GM23248 (cell line): Measurements from ENCODE around the gene PAQR6. TPM values are rescaled to one million over a fixed set of nuclear protein-coding genes. Genes with fewer than 3 reads are reported as not detected.

ENCODE experiments used
- DNase-seq: peaks from one replicate; pipeline ENCODE4 v3.0.0-alpha.2; 2015
- H2AFZ ChIP-seq: fragments of 200-600 bp; sonication (generic); 2 replicates; pipeline ENCODE4 v1.6.1; 2016; ENCODE audit warnings: antibody characterized with exemption
- H3F3A ChIP-seq: fragments of 200-600 bp; sonication (generic); 2 replicates; pipeline ENCODE4 v1.6.1; 2016; ENCODE audit warnings: mild to moderate bottlenecking, antibody characterized with exemption, mixed run types; ENCODE audit not compliant: insufficient read depth
- H3K27ac ChIP-seq: fragments of 200-600 bp; sonication (generic); 2 replicates; pipeline ENCODE4 v1.5.1; 2016; ENCODE audit warnings: mild to moderate bottlenecking
- H3K27me3 ChIP-seq: fragments of 200-600 bp; sonication (generic); replicated peaks from 2 replicates; pipeline ENCODE4 v1.6.1; 2016; ENCODE audit warnings: mild to moderate bottlenecking; ENCODE audit not compliant: insufficient read depth
- H3K36me3 ChIP-seq: fragments of 200-600 bp; sonication (generic); 2 replicates; pipeline ENCODE4 v1.6.1; 2016; ENCODE audit warnings: low read depth, mild to moderate bottlenecking
- H3K4me1 ChIP-seq: fragments of 200-600 bp; sonication (generic); 2 replicates; pipeline ENCODE4 v1.6.1; 2016; ENCODE audit warnings: mild to moderate bottlenecking; ENCODE audit not compliant: insufficient read depth
- H3K4me2 ChIP-seq: fragments of 200-600 bp; sonication (generic); one replicate; pipeline ENCODE4 v1.6.1; 2016; ENCODE audit warnings: mild to moderate bottlenecking; ENCODE audit not compliant: unreplicated experiment
- H3K4me3 ChIP-seq: fragments of 200-600 bp; sonication (generic); 2 replicates; pipeline ENCODE4 v1.5.1; 2016; ENCODE audit warnings: mild to moderate bottlenecking
- H3K79me2 ChIP-seq: fragments of 200-600 bp; sonication (generic); 2 replicates; pipeline ENCODE4 v1.6.1; 2016; ENCODE audit warnings: mild to moderate bottlenecking; ENCODE audit not compliant: insufficient read depth
- H3K9ac ChIP-seq: fragments of 200-600 bp; sonication (generic); 2 replicates; pipeline ENCODE4 v1.6.1; 2016; ENCODE audit warnings: mild to moderate bottlenecking
- H3K9me2 ChIP-seq: fragments of 200-600 bp; sonication (generic); 2 replicates; pipeline ENCODE4 v1.6.1; 2016; ENCODE audit warnings: mixed run types, mild to moderate bottlenecking, moderate library complexity; ENCODE audit not compliant: insufficient read depth
- H3K9me3 ChIP-seq: fragments of 200-600 bp; sonication (generic); one replicate; pipeline ENCODE4 v1.6.1; 2017; ENCODE audit warnings: low read depth
- H4K20me1 ChIP-seq: fragments of 200-600 bp; sonication (generic); 2 replicates; pipeline ENCODE4 v1.6.0; 2016; ENCODE audit not compliant: insufficient read depth
- EZH2 ChIP-seq: fragments of 200-600 bp; sonication (generic); IDR thresholded peaks from 2 replicates; pipeline ENCODE4 v1.6.1; 2018; ENCODE audit warnings: antibody characterized with exemption, mild to moderate bottlenecking; ENCODE audit not compliant: insufficient read depth, poor library complexity, severe bottlenecking
- EZH2phosphoT487 ChIP-seq: fragments of 200-600 bp; sonication (generic); IDR thresholded peaks from 2 replicates; pipeline ENCODE4 v1.6.1; 2018; ENCODE audit warnings: antibody characterized with exemption, moderate library complexity, mild to moderate bottlenecking, low read depth; ENCODE audit not compliant: insufficient read depth
- WGBS, 2 experiments: methylation state at CpG; one replicate each; pipeline ENCODE4 v1.1.6; 2015 to 2017; ENCODE audit warnings: low lambda C conversion rate in 2 of 2, low coverage in 1 of 2; ENCODE audit errors: missing lambda C conversion rate in 2 of 2; 5-methylcytosine and 5-hydroxymethylcytosine counted together
- in situ Hi-C: fragments of 300-500 bp; cut with MboI; formaldehyde crosslinking; loops from 2 replicates; pipeline ENCODE4 v1.15.0; 2020
- polyA plus RNA-seq: library from polyadenylated mRNA; unstranded; fragments of >200 nt; fragmentation: Nextera tagmentation; extraction: Ambion mirVana; gene quantifications from 2 replicates; pipeline ENCODE4 v1.2.1, GENCODE V29; 2016
- total RNA-seq: library from RNA; depleted of rRNA; stranded (reverse); fragments of >200 nt; shearing (Covaris generic); gene quantifications from 2 replicates; pipeline ENCODE4 v1.2.3, GENCODE V29; 2014

PAQR6 gene
- total and polyA plus RNA-seq, 2 experiments from 2014 or later: 0.54 to 0.81 TPM

DNA sequence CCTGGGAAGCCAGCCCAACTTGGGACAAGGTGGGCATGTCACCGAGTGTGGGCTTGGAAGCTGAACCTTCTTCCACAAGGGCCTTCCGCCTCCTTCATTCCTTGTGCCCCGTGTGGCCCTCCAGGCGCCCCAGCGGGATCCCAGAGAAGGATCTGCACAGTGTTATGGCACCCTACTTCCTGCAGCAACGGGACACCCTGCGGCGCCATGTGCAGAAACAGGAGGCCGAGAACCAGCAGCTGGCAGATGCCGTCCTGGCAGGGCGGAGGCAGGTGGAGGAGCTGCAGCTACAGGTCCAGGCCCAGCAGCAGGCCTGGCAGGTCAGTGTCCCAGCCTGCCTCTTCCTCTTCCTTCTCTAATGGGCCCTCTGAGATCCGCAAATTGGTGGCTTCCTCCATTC lies 11.7 kb downstream of the PAQR6 start:
- Histone ChIP-seq H3K27me3 (no peaks in the 10 kb centered on the region), H4K20me1 (no peaks in the 10 kb centered on the region), H3K27ac (no peak overlapping the region), H3K9ac (no peak overlapping the region), H3K36me3 (no peaks in the 10 kb centered on the region), H3K9me3 (no peaks in the 10 kb centered on the region), H3K4me1 (peaks cover 16% of the 10 kb centered on the region), H3K4me3 (no peak overlapping the region), H3K4me2 (no peak overlapping the region), H3K79me2 (no peaks in the 10 kb centered on the region), H3K9me2 (no peaks in the 10 kb centered on the region), H2AFZ (no peak overlapping the region), H3F3A (peaks cover 22% of the 10 kb centered on the region)
- no peak for DNase-seq
- in situ Hi-C loops: no loop called here
- WGBS, 2 experiments: 94 to 95% methylated on average over 12 of the region's 12 CpGs
- TF ChIP-seq EZH2phosphoT487 (no peak), EZH2 (no peak)

DNA sequence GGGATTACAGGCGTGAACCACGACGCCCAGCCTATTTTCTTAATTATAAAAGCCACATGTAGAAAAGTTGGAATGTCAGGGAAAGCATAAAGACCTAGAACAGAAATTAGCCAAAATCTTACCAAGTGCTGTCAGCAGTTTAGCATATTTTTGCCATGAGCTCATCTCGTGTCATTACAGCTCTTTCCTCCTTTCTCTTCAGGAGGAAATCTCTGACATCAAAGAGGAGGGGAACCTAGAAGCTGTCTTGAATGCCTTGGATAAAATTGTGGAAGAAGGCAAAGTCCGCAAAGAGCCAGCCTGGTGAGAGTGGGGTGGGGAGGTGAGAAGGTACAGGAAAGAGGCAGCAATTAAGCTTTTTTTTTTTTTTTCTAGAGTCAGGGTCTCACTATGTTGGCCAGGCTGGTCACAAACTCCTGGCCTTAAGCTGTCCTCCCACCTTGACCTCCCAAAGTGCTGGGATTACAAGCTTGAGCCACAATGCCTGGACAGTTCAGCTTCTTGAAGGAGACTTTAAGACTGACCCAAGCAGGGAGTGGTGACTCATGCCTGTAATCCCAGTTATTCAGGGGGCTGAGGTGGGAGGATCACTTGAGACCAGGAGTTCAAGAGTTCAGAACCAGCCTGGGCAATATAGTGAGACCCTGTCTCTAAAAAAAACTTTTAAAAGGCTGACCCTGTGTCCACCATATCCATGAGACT lies 14.3 kb downstream of the PAQR6 start:
- peak overlapping the region; percentile 88 for H3K27ac ChIP-seq
- H3K27me3 ChIP-seq: no peaks in the 10 kb centered on the region
- H3K79me2 ChIP-seq: no peaks in the 10 kb centered on the region
- peaks cover 16% of the 10 kb centered on the region for H3K4me1 ChIP-seq
- peak overlapping the region; percentile 65 for H3K4me2 ChIP-seq
- no peak overlapping the region for H2AFZ ChIP-seq
- TF ChIP-seq EZH2phosphoT487: no peak
- no peak for TF ChIP-seq EZH2
- 0 out of 2 replicates have a peak overlapping the region, but pooled peaks have one; percentile 12 for H3K4me3 ChIP-seq
- WGBS, 2 experiments: 21 to 28% methylated on average over 5 of the region's 5 CpGs
- DNase-seq: peak; percentile 89
- H3K36me3 ChIP-seq: no peaks in the 10 kb centered on the region
- no peaks in the 10 kb centered on the region for H3K9me2 ChIP-seq
- peak overlapping the region; percentile 63 for H3K9ac ChIP-seq
- in situ Hi-C loops: no loop called here
- no peaks in the 10 kb centered on the region for H3K9me3 ChIP-seq
- H3F3A ChIP-seq: peaks cover 22% of the 10 kb centered on the region
- H4K20me1 ChIP-seq: no peaks in the 10 kb centered on the region

DNA sequence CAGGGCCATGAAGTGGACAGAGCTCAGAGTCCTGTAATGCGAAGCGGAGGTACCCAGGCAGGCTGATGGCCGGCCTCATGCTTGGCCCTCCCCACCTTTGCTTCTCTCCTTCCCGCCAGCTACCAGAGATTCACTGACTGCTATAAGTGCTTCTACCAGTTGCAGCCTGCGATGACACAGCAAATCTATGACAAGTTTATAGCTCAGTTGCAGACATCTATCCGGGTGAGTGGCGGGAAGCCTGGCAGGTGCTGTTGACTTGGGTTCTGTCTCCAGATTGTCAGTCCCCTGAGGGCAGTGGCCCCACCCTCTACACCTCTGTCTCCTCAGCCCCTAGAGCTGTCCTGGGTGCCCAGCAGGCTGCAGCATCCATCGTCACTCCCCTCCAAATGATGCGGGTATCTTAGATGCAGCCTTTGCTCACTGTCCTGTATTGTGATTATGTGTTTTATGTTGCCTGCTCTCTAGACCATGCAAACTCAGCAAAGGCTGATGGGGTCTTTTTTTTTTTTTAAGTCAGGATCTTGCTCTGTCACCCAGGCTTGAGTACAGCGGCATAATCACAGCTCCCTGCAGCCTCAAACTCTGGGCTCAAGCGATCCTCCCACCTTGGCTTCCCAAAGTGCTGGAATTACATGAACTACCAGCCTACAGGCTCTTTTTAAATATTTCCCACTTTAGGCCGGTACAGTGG lies 15.5 kb downstream of the PAQR6 start:
- no peak for DNase-seq
- H3K27ac ChIP-seq: peak overlapping the region; percentile 88; the same call in 1 of the 2 replicates
- peak overlapping the region; percentile 63; the same call in 1 of the 2 replicates for H3K9ac ChIP-seq
- TF ChIP-seq EZH2 (no peak), EZH2phosphoT487 (no peak)
- whole genome bisulfite sequencing, 2 experiments: 96 to 98% methylated on average over 12 of the region's 12 CpGs
- H4K20me1 ChIP-seq: no peaks in the 10 kb centered on the region
- H3K27me3 ChIP-seq: no peaks in the 10 kb centered on the region
- peaks cover 16% of the 10 kb centered on the region for H3K4me1 ChIP-seq
- in situ Hi-C loops: no loop called here
- H3K79me2 ChIP-seq: no peaks in the 10 kb centered on the region
- H3K9me3 ChIP-seq: no peaks in the 10 kb centered on the region
- H3K4me2 ChIP-seq: no peak overlapping the region
- H2AFZ ChIP-seq: no peak overlapping the region
- H3F3A ChIP-seq: peaks cover 22% of the 10 kb centered on the region
- H3K9me2 ChIP-seq: no peaks in the 10 kb centered on the region
- H3K36me3 ChIP-seq: no peaks in the 10 kb centered on the region
- no peak overlapping the region for H3K4me3 ChIP-seq

DNA sequence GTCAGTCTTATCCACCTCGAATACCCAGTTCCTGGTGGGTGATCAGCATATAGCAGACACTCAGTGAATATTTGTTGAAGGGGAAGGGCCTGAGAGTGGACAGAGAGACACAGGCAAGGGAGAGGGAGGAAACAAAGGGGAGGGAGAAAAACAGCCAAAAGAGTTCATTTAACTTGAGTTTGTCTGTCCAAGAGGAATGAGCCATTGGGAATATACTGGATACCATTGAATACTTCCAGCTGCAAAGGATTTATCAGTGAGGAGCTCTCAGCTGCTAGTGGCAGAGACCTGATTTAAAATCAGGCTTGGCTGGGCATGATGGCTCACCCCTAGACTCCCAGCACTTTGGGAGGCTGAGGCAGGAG lies 17.4 kb downstream of the PAQR6 start:
- Histone ChIP-seq H3F3A (peaks cover 22% of the 10 kb centered on the region), H3K27ac (no peak overlapping the region), H3K9me3 (no peaks in the 10 kb centered on the region), H3K27me3 (no peaks in the 10 kb centered on the region), H2AFZ (no peak overlapping the region), H3K79me2 (no peaks in the 10 kb centered on the region), H3K9me2 (no peaks in the 10 kb centered on the region), H3K4me1 (peaks cover 16% of the 10 kb centered on the region), H3K9ac (no peak overlapping the region), H4K20me1 (no peaks in the 10 kb centered on the region), H3K36me3 (no peaks in the 10 kb centered on the region), H3K4me2 (no peak overlapping the region), H3K4me3 (no peak overlapping the region)
- WGBS, 2 experiments: 96 to 100% methylated on average over 1 of the region's 1 CpG
- in situ Hi-C loops: no loop called here
- DNase-seq: no peak
- TF ChIP-seq EZH2 (no peak), EZH2phosphoT487 (no peak)
